ENCODE data around the gene COLGALT1.
"Not testable (repeated sequence)": the region's sequence is repeated elsewhere in the genome, so short reads cannot be mapped to it uniquely, and the experiment has no call there.

COLGALT1 gene

GRCh38 chr19:17534767-17535166 is 20.7 kb upstream of the COLGALT1 start:
- DNase-seq (ENCODE audit: low spot score) = no peak

- no peak for DNase-seq (ENCODE audit: low spot score)
Observed at GRCh38 chr19:17536955-17537354, 18.5 kb upstream of the COLGALT1 start.

GRCh38 chr19:17538684-17539237 is 16.7 kb upstream of the COLGALT1 start:
- DNase-seq (ENCODE audit: low spot score) = peak; percentile 67

GRCh38 chr19:17539238-17540117 is 16.0 kb upstream of the COLGALT1 start:
- peak; percentile 98 for DNase-seq (ENCODE audit: low spot score)

GRCh38 chr19:17540174-17540573 is 15.3 kb upstream of the COLGALT1 start:
- DNase-seq (ENCODE audit: low spot score) = no peak

- no peak for DNase-seq (ENCODE audit: low spot score)
Observed at GRCh38 chr19:17541184-17541759, 14.2 kb upstream of the COLGALT1 start.

- no peak for DNase-seq (ENCODE audit: low spot score)
Observed at GRCh38 chr19:17542042-17542441, 13.4 kb upstream of the COLGALT1 start.

GRCh38 chr19:17542793-17543582 is 12.5 kb upstream of the COLGALT1 start:
- DNase-seq (ENCODE audit: low spot score) = no peak

- no peak for DNase-seq (ENCODE audit: low spot score)
Observed at GRCh38 chr19:17543986-17544385, 11.5 kb upstream of the COLGALT1 start.

- DNase-seq (ENCODE audit: low spot score) = no peak
Observed at GRCh38 chr19:17544418-17544817, 11.0 kb upstream of the COLGALT1 start.

GRCh38 chr19:17548145-17548544 is 7.3 kb upstream of the COLGALT1 start:
- no peak for DNase-seq (ENCODE audit: low spot score)

GRCh38 chr19:17549085-17549740 is 6.2 kb upstream of the COLGALT1 start:
- DNase-seq (ENCODE audit: low spot score) = no peak

- DNase-seq (ENCODE audit: low spot score) = no peak
Observed at GRCh38 chr19:17550076-17550667, 5.3 kb upstream of the COLGALT1 start.

- not testable (repeated sequence) for DNase-seq (ENCODE audit: low spot score)
Observed at GRCh38 chr19:17552735-17553134, 2.7 kb upstream of the COLGALT1 start.

GRCh38 chr19:17553256-17553655 is 2.2 kb upstream of the COLGALT1 start:
- no peak for DNase-seq (ENCODE audit: low spot score)

GRCh38 chr19:17554968-17555479 is 425 bp upstream of the COLGALT1 start:
- DNase-seq (ENCODE audit: low spot score) = no peak

- DNase-seq (ENCODE audit: low spot score) = no peak
Observed at GRCh38 chr19:17555929-17556813, 722 bp downstream of the COLGALT1 start.

- DNase-seq (ENCODE audit: low spot score) = no peak
Observed at GRCh38 chr19:17556995-17557394, 1.5 kb downstream of the COLGALT1 start.

- DNase-seq (ENCODE audit: low spot score) = no peak
Observed at GRCh38 chr19:17557466-17557865, 2.0 kb downstream of the COLGALT1 start.

GRCh38 chr19:17560205-17560595 is 4.8 kb downstream of the COLGALT1 start:
- no peak for DNase-seq (ENCODE audit: low spot score)
